ENCODE data around the gene TRMT61B. TPM values are rescaled to one million over a fixed set of nuclear protein-coding genes. Genes with fewer than 3 reads are reported as not detected.

TRMT61B gene
- 24.7 TPM for total RNA-seq
- long read RNA-seq, transcript TRMT61B-201 (7 exons, 1,836 nt) = major isoform, 45 of 67 reads
- long read RNA-seq, partial matches to known transcripts = 1 of 67 reads
- long read RNA-seq, other reads (novel, unspliced or antisense) = 21 of 67 reads

GRCh38 chr2:28870146-28870891, at the start of gene TRMT61B:
TRMT61B (minus strand) TSS chr2:28870309; CDS start chr2:28870277, 32 bp downstream.
- DNase-seq = peak; percentile 99
- peak; percentile 100 for ATAC-seq
- intact Hi-C loops (cut with micrococcal nuclease) = no loop called here

GRCh38 chr2:28915939-28916338, 45.8 kb upstream of the TRMT61B start:
- intact Hi-C loops (cut with micrococcal nuclease) = no loop called here
- ATAC-seq = no peak
- no peak for DNase-seq

DNA sequence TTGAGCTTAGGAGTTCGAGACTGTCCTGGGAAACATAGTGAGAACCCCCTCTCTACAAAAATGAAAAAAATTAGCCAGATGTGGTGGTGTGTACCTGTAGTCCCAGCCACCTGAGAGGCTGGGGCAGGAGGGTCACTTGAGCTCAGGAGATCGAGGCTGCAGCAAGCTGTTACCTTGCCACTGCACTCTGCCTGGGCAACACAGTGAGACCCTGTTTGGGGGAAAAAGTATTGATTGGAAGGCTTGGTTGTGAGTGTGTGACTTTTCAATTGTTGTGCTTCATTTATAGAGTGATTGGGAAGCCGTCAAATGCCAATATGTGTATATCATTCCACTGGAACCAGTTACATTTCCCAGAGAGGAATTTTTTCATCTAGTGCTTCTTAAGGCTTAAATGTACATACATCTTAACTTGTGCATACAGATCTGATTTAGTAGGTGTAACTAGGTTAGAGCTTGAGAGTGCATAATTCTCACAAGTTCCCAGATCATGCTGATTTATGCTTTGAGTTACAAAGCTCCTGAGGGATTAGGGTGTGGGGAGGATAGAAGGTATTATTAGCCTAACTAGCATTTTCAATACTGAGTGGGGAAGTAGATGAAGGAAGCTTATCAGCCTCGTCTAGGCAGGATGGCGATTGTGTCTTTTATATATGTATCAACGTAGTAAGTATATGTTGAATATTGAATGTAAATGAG, 39.7 kb upstream of the TRMT61B start:
- ATAC-seq = no peak
- DNase-seq = no peak
- intact Hi-C loops (cut with micrococcal nuclease) = no loop called here

GRCh38 chr2:28908172-28908571, 38.1 kb upstream of the TRMT61B start:
- intact Hi-C loops (cut with micrococcal nuclease) = no loop called here
- DNase-seq (no peak), ATAC-seq (no peak)

DNA sequence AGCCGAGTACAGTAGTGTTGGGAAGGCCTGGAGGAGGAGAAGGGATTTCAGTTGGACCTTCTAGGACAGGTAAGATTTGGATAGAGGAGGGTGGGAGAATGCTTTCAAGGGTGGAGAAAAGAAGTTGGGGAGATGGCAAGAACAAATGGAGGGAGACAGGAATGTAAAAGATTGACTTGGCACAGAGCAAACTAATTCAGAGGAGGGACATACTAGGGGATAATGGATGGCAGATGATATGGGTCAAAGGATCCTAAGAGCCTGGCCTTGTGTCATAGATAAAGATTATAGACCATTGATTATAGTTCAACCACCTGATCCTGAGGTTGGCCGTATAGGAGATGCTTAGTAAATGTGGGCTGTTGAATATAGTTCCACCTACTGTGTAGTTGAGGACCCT, 36.7 kb upstream of the TRMT61B start:
- ATAC-seq (no peak), DNase-seq (no peak)
- intact Hi-C loops (cut with micrococcal nuclease) = no loop called here

DNA sequence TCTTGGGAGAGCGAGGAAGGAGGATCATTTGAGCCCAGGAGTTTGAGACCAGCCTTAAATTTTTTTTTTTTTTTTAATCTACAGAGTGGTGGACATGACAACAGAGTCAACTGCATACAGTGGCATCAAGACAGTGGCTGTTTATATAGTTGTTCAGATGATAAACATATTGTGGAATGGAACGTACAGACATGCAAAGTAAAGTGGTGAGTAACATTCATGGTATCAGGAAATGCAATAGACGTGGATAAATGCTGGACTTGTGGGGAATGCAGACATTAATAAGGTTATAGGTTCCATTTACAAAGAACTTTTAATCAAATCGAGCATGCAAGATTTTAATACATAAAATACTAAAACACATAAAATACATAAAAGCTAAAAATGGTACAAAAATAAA, 36.3 kb upstream of the TRMT61B start:
- no peak for DNase-seq
- intact Hi-C loops (cut with micrococcal nuclease) = no loop called here
- no peak for ATAC-seq

DNA sequence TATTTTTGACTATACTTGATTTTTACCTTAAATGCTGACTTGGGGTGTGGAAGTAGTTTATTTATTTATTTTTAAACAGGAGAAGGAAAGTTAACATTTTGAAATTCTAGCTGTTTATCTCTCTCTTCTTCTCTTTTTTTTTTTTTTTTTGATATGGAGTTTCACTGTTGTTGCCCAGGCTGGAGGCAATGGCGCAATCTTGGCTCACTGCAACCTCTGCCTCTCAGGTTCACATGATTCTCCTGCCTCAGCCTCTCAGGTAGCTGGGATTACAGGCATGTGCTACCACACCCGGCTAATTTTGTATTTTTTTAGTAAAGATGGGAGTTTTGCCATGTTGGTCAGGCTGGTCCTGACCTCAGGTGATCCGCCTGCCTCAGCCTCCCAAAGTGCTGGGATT, 35.4 kb upstream of the TRMT61B start:
- DNase-seq (no peak), ATAC-seq (no peak)
- intact Hi-C loops (cut with micrococcal nuclease) = no loop called here

GRCh38 chr2:28904802-28905457, 34.8 kb upstream of the TRMT61B start:
- DNase-seq = no peak
- no peak for ATAC-seq
- intact Hi-C loops (cut with micrococcal nuclease) = no loop called here

GRCh38 chr2:28904295-28904694, 34.2 kb upstream of the TRMT61B start:
- DNase-seq (no peak), ATAC-seq (no peak)
- intact Hi-C loops (cut with micrococcal nuclease) = no loop called here

GRCh38 chr2:28902584-28902983, 32.5 kb upstream of the TRMT61B start:
- intact Hi-C loops (cut with micrococcal nuclease) = no loop called here
- DNase-seq = no peak

GRCh38 chr2:28901841-28902240, 31.7 kb upstream of the TRMT61B start:
- DNase-seq (no peak), ATAC-seq (no peak)
- intact Hi-C loops (cut with micrococcal nuclease) = no loop called here

More at GRCh38 chr2:28902584-28902983, 32.5 kb upstream of the TRMT61B start:
- no peak for ATAC-seq

- no peak for DNase-seq
- intact Hi-C loops (cut with micrococcal nuclease) = no loop called here
- no peak for ATAC-seq
Measured at GRCh38 chr2:28901202-28901601, 31.1 kb upstream of the TRMT61B start.

- ATAC-seq (no peak), DNase-seq (no peak)
- intact Hi-C loops (cut with micrococcal nuclease) = no loop called here
Measured at GRCh38 chr2:28898048-28898447, 27.9 kb upstream of the TRMT61B start.

DNA sequence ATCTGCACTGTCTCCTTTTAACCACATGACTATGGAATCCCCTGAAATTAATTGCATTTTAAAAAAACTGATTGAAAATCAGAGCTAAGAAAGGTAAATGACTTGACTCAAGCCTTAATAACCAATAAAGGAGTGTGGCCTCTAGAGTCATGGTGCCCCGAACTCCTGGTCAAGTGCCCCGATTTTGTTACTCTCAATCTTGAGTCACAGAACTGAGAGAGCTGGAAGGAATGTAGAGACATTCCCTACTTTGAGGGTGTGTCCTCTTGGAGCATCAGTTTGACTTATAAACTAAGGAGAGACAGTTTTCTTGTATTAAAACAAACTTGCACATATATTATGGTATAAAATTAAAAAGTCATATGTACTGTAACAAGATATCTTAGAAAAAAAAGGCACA, 26.8 kb upstream of the TRMT61B start:
- intact Hi-C loops (cut with micrococcal nuclease) = no loop called here
- DNase-seq (no peak), ATAC-seq (no peak)

- ATAC-seq (peak; percentile 8), DNase-seq (no peak)
- intact Hi-C loops (cut with micrococcal nuclease) = no loop called here
Measured at GRCh38 chr2:28895189-28895893, 25.2 kb upstream of the TRMT61B start.

DNA sequence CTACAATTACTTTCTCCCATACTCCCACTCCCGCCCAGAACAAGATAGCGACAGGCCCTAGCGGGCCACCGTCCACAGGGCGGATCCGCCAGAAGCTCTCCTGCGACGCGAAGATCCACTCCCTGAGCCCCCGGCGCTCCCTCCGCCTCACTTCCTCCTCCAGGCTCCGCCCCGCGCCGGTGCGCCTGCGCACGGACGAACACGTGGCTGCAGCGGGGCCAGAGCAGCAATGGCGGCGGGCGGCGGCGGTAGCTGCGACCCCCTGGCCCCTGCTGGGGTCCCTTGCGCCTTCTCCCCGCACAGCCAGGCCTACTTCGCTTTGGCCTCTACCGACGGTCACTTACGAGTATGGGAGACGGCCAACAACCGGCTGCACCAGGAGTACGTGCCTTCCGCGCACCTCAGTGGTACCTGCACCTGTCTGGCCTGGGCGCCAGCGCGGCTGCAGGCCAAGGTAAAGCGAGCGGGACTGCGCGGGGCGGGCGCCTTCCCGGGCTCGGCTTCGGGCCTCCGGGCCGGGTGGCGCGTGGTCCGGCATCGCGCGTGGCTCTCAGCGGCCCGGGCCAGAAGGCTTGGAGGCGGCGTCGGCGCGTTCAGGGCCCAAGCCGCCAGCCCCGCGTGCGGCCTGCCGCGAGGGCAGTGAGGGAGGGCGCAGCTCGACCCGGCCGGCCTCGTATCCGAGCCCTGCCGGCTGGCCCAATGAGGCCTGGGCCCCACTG, 24.5 kb upstream of the TRMT61B start, which contains the start of gene WDR43:
WDR43 (plus strand) TSS at position 198 of the 719 bp plus-strand sequence; CDS start at position 230, 32 bp downstream.
- intact Hi-C loops (cut with micrococcal nuclease) = no loop called here
- ATAC-seq = peak; percentile 99
- peak; percentile 99 for DNase-seq

GRCh38 chr2:28893488-28893887, 23.4 kb upstream of the TRMT61B start:
- DNase-seq = no peak
- no peak for ATAC-seq
- intact Hi-C loops (cut with micrococcal nuclease) = no loop called here

DNA sequence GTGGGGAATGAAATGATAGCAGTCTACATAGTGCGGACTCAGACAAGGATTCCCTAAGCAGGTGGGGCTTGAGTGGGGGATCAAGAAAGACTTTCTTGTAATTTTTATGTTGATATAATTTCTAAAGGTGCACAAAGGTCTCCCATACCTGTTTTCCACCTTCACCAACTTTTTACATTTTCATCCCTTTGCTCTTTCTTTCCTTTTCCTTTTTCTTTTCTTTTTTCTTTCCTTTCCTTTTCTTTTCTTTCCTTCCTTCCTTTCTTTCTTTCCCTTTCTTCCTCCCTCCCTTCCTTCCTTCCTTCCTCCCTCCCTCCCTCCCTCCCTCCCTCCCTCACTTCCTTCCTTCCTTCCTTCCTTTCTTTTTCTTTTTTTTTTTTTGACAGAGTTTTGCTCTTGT, 10.1 kb upstream of the TRMT61B start:
- ATAC-seq = no peak
- DNase-seq = no peak
- intact Hi-C loops (cut with micrococcal nuclease) = no loop called here

GRCh38 chr2:28871620-28872019, 1.5 kb upstream of the TRMT61B start:
- intact Hi-C loops (cut with micrococcal nuclease) = no loop called here
- ATAC-seq (no peak), DNase-seq (no peak)
